IMR-90 (cell line): ENCODE results near the gene PLXDC2. TPM values are rescaled to one million over a fixed set of nuclear protein-coding genes. Genes with fewer than 3 reads are reported as not detected.

Experiments
- ATAC-seq: fragments of 200-7000 bp; cut with Tn5 transposase; 2 replicates; pipeline ENCODE4 v1.9.1; 2020; ENCODE audit warnings: low read depth, mild to moderate bottlenecking, moderate library complexity
- BruUV-seq: library from RNA; stranded (reverse); fragments of 400-500 nt; replicated peaks from 2 replicates; lab custom pipeline; 2021; lab: Mats Ljungman, UMichigan
- CTCF ChIA-PET: fragments of 300-600 bp; formaldehyde crosslinking; extraction: SDS; loops from one replicate; lab custom pipeline; 2021; ENCODE audit warnings: antibody characterized with exemption; lab: Yijun Ruan, JAX
- POLR2A ChIA-PET: fragments of 300-600 bp; sonication (Branson Sonifier 250); formaldehyde crosslinking; loops from one replicate; lab custom pipeline; 2022; ENCODE audit warnings: antibody characterized with exemption; ENCODE audit not compliant: unreplicated experiment; lab: Charles Lee
- DNase-seq: peaks from one replicate; pipeline ENCODE4 v3.0.0; 2013
- H2AFZ ChIP-seq: replicated peaks from 2 replicates; pipeline ENCODE3; 2013; ENCODE audit warnings: low read length, mild to moderate bottlenecking; ENCODE audit not compliant: poor library complexity
- H2AK5ac ChIP-seq: 2 replicates; pipeline ENCODE4 v1.6.1; 2013; ENCODE audit warnings: low read depth, low read length, inconsistent platforms
- H2AK9ac ChIP-seq: replicated peaks from 2 replicates; pipeline ENCODE3; 2013; ENCODE audit warnings: mild to moderate bottlenecking, low read depth, low read length, moderate library complexity; ENCODE audit not compliant: poor library complexity
- H2BK120ac ChIP-seq: 2 replicates; pipeline ENCODE4 v1.6.1; 2013; ENCODE audit warnings: low read depth, low read length, inconsistent platforms
- H2BK15ac ChIP-seq: 3 replicates; pipeline ENCODE4 v1.6.1; 2013; ENCODE audit warnings: low read depth, low read length, inconsistent platforms
- H2BK20ac ChIP-seq: 2 replicates; pipeline ENCODE4 v1.6.1; 2013; ENCODE audit warnings: low read depth, mild to moderate bottlenecking, inconsistent platforms, low read length, moderate library complexity
- H2BK5ac ChIP-seq: 2 replicates; pipeline ENCODE4 v1.6.1; 2013; ENCODE audit warnings: mild to moderate bottlenecking, low read depth, low read length, inconsistent platforms; ENCODE audit not compliant: poor library complexity, severe bottlenecking
- H3K14ac ChIP-seq: replicated peaks from 2 replicates; pipeline ENCODE4 v1.6.1; 2013; ENCODE audit warnings: low read depth, low read length, inconsistent platforms
- H3K18ac ChIP-seq: 2 replicates; pipeline ENCODE4 v1.6.1; 2013; ENCODE audit warnings: low read depth, low read length, control low read depth
- H3K23ac ChIP-seq: 2 replicates; pipeline ENCODE4 v1.6.1; 2013; ENCODE audit warnings: low read depth, low read length, inconsistent platforms
- H3K27ac ChIP-seq: 2 replicates; pipeline ENCODE4 v1.5.1; 2013; ENCODE audit warnings: mild to moderate bottlenecking, control low read depth, low read length; ENCODE audit not compliant: insufficient read depth
- H3K27me3 ChIP-seq: 2 replicates; pipeline ENCODE4 v1.6.1; 2013; ENCODE audit warnings: low read length; ENCODE audit not compliant: control insufficient read depth, insufficient read depth
- H3K36me3 ChIP-seq: 2 replicates; pipeline ENCODE4 v1.6.1; 2013; ENCODE audit warnings: low read length, mixed read lengths; ENCODE audit not compliant: control insufficient read depth, insufficient read depth
- H3K4ac ChIP-seq: 2 replicates; pipeline ENCODE4 v1.6.1; 2013; ENCODE audit warnings: low read depth, low read length, inconsistent platforms
- H3K4me1 ChIP-seq: 2 replicates; pipeline ENCODE4 v1.6.1; 2013; ENCODE audit warnings: low read length, mixed read lengths; ENCODE audit not compliant: control insufficient read depth, insufficient read depth
- H3K4me2 ChIP-seq: 2 replicates; pipeline ENCODE4 v1.6.1; 2013; ENCODE audit warnings: low read depth, mild to moderate bottlenecking, control low read depth, low read length, moderate library complexity
- H3K4me3 ChIP-seq: 2 replicates; pipeline ENCODE4 v1.5.1; 2013; ENCODE audit warnings: low read depth, mild to moderate bottlenecking, control low read depth, low read length, moderate library complexity; ENCODE audit not compliant: insufficient read depth
- H3K56ac ChIP-seq: 2 replicates; pipeline ENCODE4 v1.6.1; 2013; ENCODE audit warnings: low read length, inconsistent platforms; ENCODE audit not compliant: insufficient read depth; ENCODE audit errors: extremely low read depth
- H3K79me1 ChIP-seq, 2 experiments: 2 replicates each; pipeline ENCODE4 v1.6.1; 2013; ENCODE audit warnings: low read length in 2 of 2, inconsistent platforms in 1 of 2, low read depth in 1 of 2
- H3K9ac ChIP-seq: 2 replicates; pipeline ENCODE4 v1.6.1; 2013; ENCODE audit warnings: low read depth, low read length, control low read depth
- H3K9me1 ChIP-seq: 2 replicates; pipeline ENCODE4 v1.6.1; 2013; ENCODE audit warnings: low read length, inconsistent platforms; ENCODE audit not compliant: insufficient read depth
- H3K9me3 ChIP-seq: 2 replicates; pipeline ENCODE4 v1.6.1; 2013; ENCODE audit warnings: low read length; ENCODE audit not compliant: control insufficient read depth, insufficient read depth
- H4K20me1 ChIP-seq: 2 replicates; pipeline ENCODE4 v1.6.1; 2013; ENCODE audit warnings: low read length, inconsistent platforms; ENCODE audit not compliant: insufficient read depth
- H4K5ac ChIP-seq: 2 replicates; pipeline ENCODE4 v1.6.1; 2013; ENCODE audit warnings: mild to moderate bottlenecking, low read depth, low read length, control low read depth
- H4K8ac ChIP-seq, 2 experiments: 2 replicates each; pipeline ENCODE4 v1.6.1; 2013; ENCODE audit warnings: low read depth in 2 of 2, low read length in 2 of 2, control low read depth in 1 of 2, inconsistent platforms in 1 of 2
- H4K91ac ChIP-seq: 2 replicates; pipeline ENCODE4 v1.6.1; 2013; ENCODE audit warnings: low read depth, low read length, inconsistent platforms; ENCODE audit not compliant: insufficient read depth
- MAFK ChIP-seq: IDR thresholded peaks from 2 replicates; pipeline ENCODE4 v1.6.1; 2012; ENCODE audit warnings: low read depth, low read length, improper control_type of control experiment
- MXI1 ChIP-seq: IDR thresholded peaks from 2 replicates; pipeline ENCODE4 v1.6.1; 2012; ENCODE audit warnings: low read depth, mild to moderate bottlenecking, low read length, moderate library complexity, borderline replicate concordance
- dilution Hi-C: fragments of 300-500 bp; cut with HindIII; formaldehyde crosslinking; loops from one replicate; pipeline ENCODE4 v1.14.3; 2018; ENCODE audit warnings: low sequenced_read_pairs; ENCODE audit not compliant: unreplicated experiment
- in situ Hi-C: fragments of 300-500 bp; cut with MboI; formaldehyde crosslinking; loops from 3 replicates; pipeline ENCODE4 v1.14.3; 2019; ENCODE audit warnings: low sequenced_read_pairs, inconsistent platforms, mixed read lengths
- intact Hi-C: fragments of 100-400 bp; cut with micrococcal nuclease; formaldehyde crosslinking; loops from 2 replicates; pipeline ENCODE4 v1.10.0; 2022
- polyA plus RNA-seq, 3 experiments: library from polyadenylated mRNA; depleted of rRNA; stranded (reverse); fragments of >200 nt; gene quantifications; 2 replicates each; pipeline ENCODE4 v1.2.3, GENCODE V29; 2012; ENCODE audit warnings: low replicate concordance in 1 of 3
- total RNA-seq: library from RNA; depleted of rRNA; stranded (reverse); fragments of >200 nt; gene quantifications from 2 replicates; pipeline ENCODE4 v1.2.3, GENCODE V29; 2012

PLXDC2 gene
- total and polyA plus RNA-seq, 2 of the 4 experiments (the other 2 are of a cell fraction): 3.2 to 6.1 TPM

GRCh38 chr10:20228729-20229128 lies 412.5 kb downstream of the PLXDC2 start:
- no peak overlapping the region for H2AK9ac ChIP-seq
- POLR2A ChIA-PET: no interaction called here
- H4K5ac ChIP-seq: no peak overlapping the region
- H3K79me1 ChIP-seq: no peaks in the 10 kb centered on the region
- no TSS peak for BruUV-seq
- H3K4ac ChIP-seq: no peak overlapping the region
- H2BK15ac ChIP-seq: no peak overlapping the region
- no peaks in the 10 kb centered on the region for H3K9me3 ChIP-seq
- H2AFZ ChIP-seq: no peak overlapping the region
- no peak overlapping the region for H3K4me2 ChIP-seq
- H3K36me3 ChIP-seq: no peaks in the 10 kb centered on the region
- H3K4me3 ChIP-seq: no peak overlapping the region
- no peak overlapping the region for H2BK20ac ChIP-seq
- no peak for ATAC-seq
- no peak overlapping the region for H3K56ac ChIP-seq
- CTCF ChIA-PET: no interaction called here
- no peak overlapping the region for H4K8ac ChIP-seq
- intact Hi-C loops (no loop called here), dilution Hi-C loops (no loop called here), in situ Hi-C loops (no loop called here)
- H3K23ac ChIP-seq: no peak overlapping the region
- H3K4me1 ChIP-seq: no peaks in the 10 kb centered on the region
- no peak overlapping the region for H4K91ac ChIP-seq
- TF ChIP-seq MXI1: no peak
- TF ChIP-seq MAFK: no peak
- H3K14ac ChIP-seq: no peak overlapping the region
- no peak overlapping the region for H3K9ac ChIP-seq
- no peak overlapping the region for H3K27ac ChIP-seq
- H2BK5ac ChIP-seq: no peak overlapping the region
- H2AK5ac ChIP-seq: no peak overlapping the region
- no peaks in the 10 kb centered on the region for H4K20me1 ChIP-seq
- no peak overlapping the region for H2BK120ac ChIP-seq
- no peak for DNase-seq
- H3K27me3 ChIP-seq: no peaks in the 10 kb centered on the region
- H3K9me1 ChIP-seq: no peaks in the 10 kb centered on the region
- no peak overlapping the region for H3K18ac ChIP-seq
